NOMO-1 treated with DMSO at 0.1 percent for 48 hours (cell line): ENCODE measurements around the gene RELN.
"Not testable (repeated sequence)": the region's sequence is repeated elsewhere in the genome, so short reads cannot be mapped to it uniquely, and the experiment has no call there.

ENCODE experiments used
- DNase-seq: peaks from one replicate; lab custom pipeline; 2025; ENCODE audit not compliant: unreplicated experiment; lab: John Stamatoyannopoulos, UW

Gene RELN

GRCh38 chr7:103524042-103524907, 465.2 kb downstream of the RELN start:
- no peak for DNase-seq

- no peak for DNase-seq
These were observed 467.5 kb downstream of the RELN start for GRCh38 chr7:103521937-103522336.

GRCh38 chr7:103504505-103505135, 484.8 kb downstream of the RELN start:
- DNase-seq = no peak

GRCh38 chr7:103501206-103501605, 488.3 kb downstream of the RELN start:
- no peak for DNase-seq

- no peak for DNase-seq
These were observed 489.5 kb downstream of the RELN start for GRCh38 chr7:103499976-103500375.

GRCh38 chr7:103487419-103487818, 502.0 kb downstream of the RELN start:
- DNase-seq = no peak

- DNase-seq = not testable (repeated sequence)
These were observed 502.6 kb downstream of the RELN start for GRCh38 chr7:103486873-103487272.

- no peak for DNase-seq
These were observed 508.7 kb downstream of the RELN start for GRCh38 chr7:103480771-103481170.

GRCh38 chr7:103474956-103475355, 514.5 kb downstream of the RELN start:
- DNase-seq = no peak

- DNase-seq = no peak
These were observed 520.1 kb downstream of the RELN start for GRCh38 chr7:103469095-103469948.

- DNase-seq = no peak
These were observed 522.6 kb downstream of the RELN start for GRCh38 chr7:103466814-103467213.

- no peak for DNase-seq
These were observed 527.1 kb downstream of the RELN start for GRCh38 chr7:103462358-103462757.

- peak; percentile 9 for DNase-seq
These were observed 542.1 kb downstream of the RELN start for GRCh38 chr7:103447073-103447960.

GRCh38 chr7:103446049-103446520, 543.4 kb downstream of the RELN start, which contains the start of gene SLC26A5:
Gene SLC26A5, minus strand, starts transcription at chr7:103446207. Its CDS starts 24,693 bp downstream, at chr7:103421514.
- DNase-seq = no peak

GRCh38 chr7:103445228-103446048, 544.0 kb downstream of the RELN start:
- no peak for DNase-seq

- no peak for DNase-seq
These were observed 549.8 kb downstream of the RELN start for GRCh38 chr7:103439661-103440060.

- no peak for DNase-seq
These were observed 551.8 kb downstream of the RELN start for GRCh38 chr7:103437623-103438022.

- DNase-seq = peak; percentile 39
These were observed 556.7 kb downstream of the RELN start for GRCh38 chr7:103432712-103433111.

GRCh38 chr7:103425177-103425576, 564.3 kb downstream of the RELN start:
- no peak for DNase-seq
